GM18861 (cell line): ENCODE results near the gene EEIG2.
"Not testable (repeated sequence)": the region's sequence is repeated elsewhere in the genome, so short reads cannot be mapped to it uniquely, and the experiment has no call there.

Source experiments
- ATAC-seq: cut with Tn5 transposase; IDR thresholded peaks from one replicate; pipeline ENCODE4 v1.9.1; 2021; ENCODE audit not compliant: unreplicated experiment

Gene EEIG2

GRCh38 chr1:108541861-108542260 is 18.0 kb upstream of the EEIG2 start:
- no peak for ATAC-seq

GRCh38 chr1:108547493-108547892 is 12.4 kb upstream of the EEIG2 start:
- ATAC-seq = not testable (repeated sequence)

GRCh38 chr1:108551137-108551862 is 8.6 kb upstream of the EEIG2 start:
- ATAC-seq = peak; percentile 94

GRCh38 chr1:108553905-108554304 is 6.0 kb upstream of the EEIG2 start:
- no peak for ATAC-seq

- no peak for ATAC-seq
Observed at GRCh38 chr1:108554682-108555427, 5.0 kb upstream of the EEIG2 start.

GRCh38 chr1:108556066-108556465 is 3.8 kb upstream of the EEIG2 start:
- no peak for ATAC-seq

GRCh38 chr1:108556499-108556898 is 3.4 kb upstream of the EEIG2 start:
- ATAC-seq = no peak

- ATAC-seq = peak; percentile 20
Observed at GRCh38 chr1:108557296-108557695, 2.6 kb upstream of the EEIG2 start.

- ATAC-seq = peak; percentile 18
Observed at GRCh38 chr1:108560189-108560873, 431 bp downstream of the EEIG2 start.

GRCh38 chr1:108560874-108561459 is 1.1 kb downstream of the EEIG2 start:
- peak; percentile 35 for ATAC-seq

- peak; percentile 39 for ATAC-seq
Observed at GRCh38 chr1:108561689-108562326, 1.9 kb downstream of the EEIG2 start.

GRCh38 chr1:108563808-108564207 is 3.9 kb downstream of the EEIG2 start:
- ATAC-seq = no peak

- ATAC-seq = no peak
Observed at GRCh38 chr1:108565081-108565480, 5.2 kb downstream of the EEIG2 start.

- no peak for ATAC-seq
Observed at GRCh38 chr1:108565512-108565911, 5.6 kb downstream of the EEIG2 start.

GRCh38 chr1:108568589-108568988 is 8.7 kb downstream of the EEIG2 start:
- no peak for ATAC-seq

GRCh38 chr1:108569097-108569728 is 9.3 kb downstream of the EEIG2 start:
- no peak for ATAC-seq

- peak; percentile 98 for ATAC-seq
Observed at GRCh38 chr1:108570128-108570527, 10.2 kb downstream of the EEIG2 start.

- no peak for ATAC-seq
Observed at GRCh38 chr1:108570998-108571401, 11.1 kb downstream of the EEIG2 start.

GRCh38 chr1:108572182-108572581 is 12.3 kb downstream of the EEIG2 start:
- ATAC-seq = no peak

GRCh38 chr1:108573183-108573582 is 13.3 kb downstream of the EEIG2 start:
- no peak for ATAC-seq
